K562 (cell line): ENCODE results near the gene HOXD13. TPM values are rescaled to one million over a fixed set of nuclear protein-coding genes. Genes with fewer than 3 reads are reported as not detected.

Experiments used
- ATAC-seq: fragments of 200-7000 bp; cut with Tn5 transposase; 3 replicates; pipeline ENCODE4 v1.9.1; 2020; ENCODE audit warnings: moderate library complexity
- BruUV-seq: library from RNA; stranded (reverse); fragments of 400-500 nt; replicated peaks from 2 replicates; lab custom pipeline; 2021; lab: Mats Ljungman, UMichigan
- CTCF ChIA-PET: fragments of 300-600 bp; formaldehyde crosslinking; extraction: SDS; loops from one replicate; lab custom pipeline; 2021; ENCODE audit warnings: low intra/inter-chr PET ratio; lab: Yijun Ruan, JAX
- POLR2A ChIA-PET: fragments of 300-600, 350-650 bp; sonication (Branson Sonifier 250); formaldehyde crosslinking; extraction: SDS; loops from one replicate; lab custom pipeline; 2021; ENCODE audit warnings: antibody characterized with exemption, inconsistent platforms; lab: Yijun Ruan, JAX
- DNase-seq, 4 experiments: peaks; one replicate each; pipeline versions ENCODE4 v3.0.0 to v3.0.0-alpha.2; 2011 to 2018; ENCODE audit warnings: low spot score in 3 of 4, mixed read lengths in 3 of 4; ENCODE audit errors: extremely low read depth in 1 of 4
- FAIRE-seq: peaks from 2 replicates; lab custom pipeline; 2011; peaks lifted over from hg19 to GRCh38; lab: Jason Lieb, UNC
- H2AFZ ChIP-seq: 2 replicates; pipeline ENCODE4 v1.6.0; 2011; ENCODE audit warnings: low read depth, low read length, control low read depth, inconsistent platforms
- H3K27ac ChIP-seq: fragments of 200-600 bp; 3 replicates; pipeline ENCODE4 v1.8.0; 2011; ENCODE audit warnings: low read depth, mild to moderate bottlenecking, control low read depth, inconsistent platforms, low read length, moderate library complexity, mixed read lengths; ENCODE audit errors: extremely low read depth
- H3K27me3 ChIP-seq, 2 experiments: fragments of 300-600 bp in 1 of 2; 2 replicates in 1 of 2; 3 replicates in 1 of 2; pipeline versions ENCODE4 v1.6.0 to v1.8.0; 2011; ENCODE audit warnings: inconsistent platforms in 2 of 2, low read length in 2 of 2, mild to moderate bottlenecking in 1 of 2, mixed read lengths in 1 of 2, moderate library complexity in 1 of 2; ENCODE audit not compliant: control insufficient read depth in 2 of 2, insufficient read depth in 2 of 2
- H3K36me3 ChIP-seq: fragments of 300-600 bp; 3 replicates; pipeline ENCODE4 v1.8.0; 2011; ENCODE audit warnings: mild to moderate bottlenecking, low read length, inconsistent platforms; ENCODE audit not compliant: control insufficient read depth, insufficient read depth
- H3K4me1 ChIP-seq, 2 experiments: fragments of 200-600 bp in 1 of 2; replicated peaks in 1 of 2; 2 replicates in 1 of 2; 3 replicates in 1 of 2; pipeline versions ENCODE4 v1.5.1 to v1.8.0; 2011; ENCODE audit warnings: inconsistent platforms in 2 of 2, low read length in 2 of 2, mild to moderate bottlenecking in 1 of 2, mixed read lengths in 1 of 2, moderate library complexity in 1 of 2; ENCODE audit not compliant: control insufficient read depth in 2 of 2, insufficient read depth in 2 of 2
- H3K4me2 ChIP-seq: 2 replicates; pipeline ENCODE4 v1.6.1; 2011; ENCODE audit warnings: low read length, control low read depth, inconsistent platforms, mixed read lengths; ENCODE audit not compliant: insufficient read depth
- H3K4me3 ChIP-seq: fragments of 200-600 bp; sonication (generic), shearing (Covaris generic); 2 replicates; pipeline ENCODE4 v1.5.1; 2016; ENCODE audit warnings: control low read depth, inconsistent platforms
- H3K79me2 ChIP-seq: fragments of 200-600 bp; 3 replicates; pipeline ENCODE4 v1.8.0; 2011; ENCODE audit warnings: low read length, inconsistent platforms; ENCODE audit not compliant: control insufficient read depth, insufficient read depth
- H3K9ac ChIP-seq, 2 experiments: 2 replicates each; pipeline versions ENCODE4 v1.6.0 to v1.6.1; 2011; ENCODE audit warnings: low read depth in 2 of 2, low read length in 2 of 2, control low read depth in 1 of 2, inconsistent platforms in 1 of 2, mild to moderate bottlenecking in 1 of 2, mixed read lengths in 1 of 2; ENCODE audit not compliant: insufficient read depth in 1 of 2
- H3K9me1 ChIP-seq: one replicate; pipeline ENCODE4 v1.6.0; 2011; ENCODE audit warnings: inconsistent platforms, mild to moderate bottlenecking, low read length, moderate library complexity; ENCODE audit not compliant: control insufficient read depth, insufficient read depth
- H3K9me3 ChIP-seq: replicated peaks from 2 replicates; pipeline ENCODE4 v1.5.1; 2011; ENCODE audit warnings: low read depth, low read length, inconsistent platforms; ENCODE audit not compliant: control insufficient read depth, insufficient read depth
- H4K20me1 ChIP-seq: replicated peaks from 2 replicates; pipeline ENCODE4 v1.6.1; 2011; ENCODE audit warnings: low read length, inconsistent platforms, mixed read lengths; ENCODE audit not compliant: control insufficient read depth, insufficient read depth
- ADNP ChIP-seq: fragments of 200-800 bp; sonication (Bioruptor generic); IDR thresholded peaks from 2 replicates; pipeline ENCODE4 v1.6.1; 2016; ENCODE audit warnings: missing genetic modification characterization, missing compliant biosample characterization
- CCAR2 ChIP-seq: fragments of 200-400 bp; formaldehyde crosslinking; IDR thresholded peaks from 2 replicates; pipeline ENCODE4 v1.6.1; 2017; ENCODE audit warnings: mild to moderate bottlenecking, low read depth, low read length
- KLF16 ChIP-seq: IDR thresholded peaks from 2 replicates; pipeline ENCODE4 v1.6.1; 2016; ENCODE audit warnings: antibody characterized with exemption
- NEUROD1 ChIP-seq: fragments of 150-350 bp; IDR thresholded peaks from 2 replicates; pipeline ENCODE4 v1.6.1; 2014; ENCODE audit warnings: borderline replicate concordance, low read length, low read depth; ENCODE audit not compliant: partially characterized antibody
- SLC30A9 ChIP-seq: fragments of 250-450 bp; sonication (Bioruptor Pico); IDR thresholded peaks from 2 replicates; pipeline ENCODE4 v1.8.0; 2022; ENCODE audit warnings: mild to moderate bottlenecking, moderate library complexity
- SMARCA4 ChIP-seq: fragments of 450-650 bp; IDR thresholded peaks from 2 replicates; pipeline ENCODE4 v1.6.1; 2016
- U2AF2 ChIP-seq: fragments of 200-400 bp; formaldehyde crosslinking; optimal IDR thresholded peaks from 2 replicates; pipeline ENCODE3; 2017; ENCODE audit warnings: low read depth, mild to moderate bottlenecking, low read length
- ZKSCAN8 ChIP-seq: fragments of 200-800 bp; sonication (Bioruptor generic); IDR thresholded peaks from 2 replicates; pipeline ENCODE4 v1.6.1; 2016; ENCODE audit warnings: missing genetic modification characterization, missing compliant biosample characterization
- ZNF785 ChIP-seq: fragments of 250-450 bp; sonication (Bioruptor Pico); IDR thresholded peaks from 2 replicates; pipeline ENCODE4 v1.4.0; 2020; ENCODE audit warnings: mild to moderate bottlenecking
- WGBS: fragments of 100-300 bp; shearing (Covaris generic); methylation state at CpG from one replicate; pipeline ENCODE4 v1.1.6; 2016; ENCODE audit warnings: low coverage, mixed read lengths; ENCODE audit not compliant: insufficient coverage; ENCODE audit errors: missing lambda C conversion rate; 5-methylcytosine and 5-hydroxymethylcytosine counted together
- in situ Hi-C: fragments of 300-500 bp; cut with MboI; formaldehyde crosslinking; loops from 4 replicates; pipeline ENCODE4 v1.15.0; 2018; ENCODE audit warnings: inconsistent platforms, mixed read lengths
- intact Hi-C: fragments of 100-400 bp; cut with micrococcal nuclease; formaldehyde crosslinking; loops from 2 replicates; pipeline ENCODE4 v1.14.2; 2022
- polyA plus RNA-seq, 8 experiments: library from polyadenylated mRNA; depleted of rRNA in 4 of 8; stranded (reverse) in 5 of 8; unstranded in 3 of 8; fragments of >200 nt; fragmentation: Nextera tagmentation in 2 of 8; fragmentation: Illumina TruSeq in 1 of 8; extraction: Ambion mirVana in 2 of 8; extraction: Trizol in 1 of 8; gene quantifications; 2 replicates each; pipeline versions ENCODE4 v1.2.1 to v1.2.3, GENCODE V29; 2011 to 2014; ENCODE audit warnings: inconsistent platforms in 1 of 8, missing spikeins in 1 of 8
- total RNA-seq, 7 experiments: library from RNA; depleted of rRNA in 6 of 7; stranded (reverse); fragments of >200 nt in 6 of 7; fragmentation: Illumina TruSeq in 2 of 7; extraction: Trizol in 2 of 7; gene quantifications; 2 replicates each; pipeline versions ENCODE4 v1.2.1 to v1.2.3, GENCODE V29; 2011 to 2021; ENCODE audit warnings: low replicate concordance in 1 of 7
- TF ChIP-seq, protein P1 (sequence below): sonication (generic); formaldehyde crosslinking; IDR thresholded peaks from 2 replicates; pipeline ENCODE4 v1.5.0; 2020; ENCODE audit warnings: missing genetic modification reagents
- TF ChIP-seq, protein P2 (sequence below): fragments of 450-650 bp; IDR thresholded peaks from one replicate; pipeline ENCODE4 v1.6.1; 2018; ENCODE audit warnings: mild to moderate bottlenecking, moderate library complexity; ENCODE audit not compliant: partially characterized antibody
- TF ChIP-seq, protein P3 (sequence below): fragments of 450-650 bp; IDR thresholded peaks from 2 replicates; pipeline ENCODE4 v1.6.1; 2016; ENCODE audit warnings: borderline replicate concordance

Gene HOXD13
- total and polyA plus RNA-seq, 9 of the 15 experiments (the other 6 are each of a cell fraction or from before 2014, with no cell fraction given) = 0.03 to 0.04 TPM; not detected in 7

DNA sequence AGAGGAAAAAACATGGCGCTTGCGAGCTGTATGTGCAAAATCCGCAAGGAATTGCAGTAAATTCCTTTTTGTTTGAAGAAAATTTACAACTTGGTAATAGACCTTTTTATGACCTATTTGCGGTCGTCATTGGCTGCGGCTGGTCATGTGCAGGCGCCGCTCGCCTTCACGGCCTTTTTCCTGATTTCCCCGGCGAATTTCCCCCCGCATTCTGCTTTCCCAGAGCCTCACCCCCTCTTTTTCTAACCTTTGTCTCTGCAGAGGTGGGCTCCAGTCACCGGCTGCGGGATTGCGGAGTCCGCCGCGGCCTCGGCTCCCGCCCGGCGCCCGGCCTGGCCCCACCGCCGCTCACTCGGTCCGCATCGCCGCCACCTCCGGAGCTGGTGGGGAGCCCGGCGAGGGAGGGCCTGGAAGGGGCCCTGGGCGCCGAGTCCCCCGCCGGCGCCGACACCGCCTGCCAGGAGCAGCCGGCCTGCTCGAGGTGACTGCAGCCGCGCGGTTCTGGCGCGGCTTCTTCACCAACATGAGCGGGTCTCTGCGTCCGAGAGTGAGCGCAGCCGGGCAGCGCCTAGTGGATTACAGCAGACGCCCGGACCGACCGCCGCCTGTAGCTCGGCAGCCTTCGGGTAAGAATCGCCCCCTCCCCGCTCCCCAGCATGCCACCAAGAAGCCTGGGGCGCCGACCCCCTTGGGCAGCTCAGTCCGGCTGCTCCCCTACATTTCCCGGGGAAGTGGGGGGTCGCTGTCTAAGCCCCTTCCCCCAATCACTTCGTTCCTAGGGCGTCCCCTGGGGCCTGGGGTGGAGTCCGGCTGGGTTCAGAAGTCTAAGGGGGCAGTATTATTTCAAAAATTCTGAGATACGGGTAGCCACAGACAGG, 44.1 kb downstream of the HOXD13 start (continued):
- TF ChIP-seq ADNP (tag) = no peak
- TF ChIP-seq ZNF785 (CRISPR knock-in tag) = no peak
- TF ChIP-seq, protein P1, sequence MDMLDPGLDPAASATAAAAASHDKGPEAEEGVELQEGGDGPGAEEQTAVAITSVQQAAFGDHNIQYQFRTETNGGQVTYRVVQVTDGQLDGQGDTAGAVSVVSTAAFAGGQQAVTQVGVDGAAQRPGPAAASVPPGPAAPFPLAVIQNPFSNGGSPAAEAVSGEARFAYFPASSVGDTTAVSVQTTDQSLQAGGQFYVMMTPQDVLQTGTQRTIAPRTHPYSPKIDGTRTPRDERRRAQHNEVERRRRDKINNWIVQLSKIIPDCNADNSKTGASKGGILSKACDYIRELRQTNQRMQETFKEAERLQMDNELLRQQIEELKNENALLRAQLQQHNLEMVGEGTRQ = peak; percentile 66

DNA sequence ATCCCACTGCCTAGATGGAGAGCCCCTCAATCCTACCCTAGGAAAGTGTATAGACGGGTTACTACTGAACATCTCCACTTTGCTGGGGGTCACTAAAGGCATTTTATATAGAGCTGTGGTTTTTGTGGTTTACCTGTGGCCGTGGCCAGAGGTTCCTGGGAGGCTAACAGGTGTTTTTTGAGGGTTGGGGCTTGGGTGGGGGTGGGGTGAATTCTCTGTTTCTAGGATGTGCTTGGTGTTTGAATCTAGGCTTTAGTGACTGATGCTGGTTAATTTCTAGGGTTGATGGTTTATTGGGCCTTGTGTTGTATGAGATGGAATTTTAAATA, 44.7 kb downstream of the HOXD13 start:
- DNase-seq (no peak), FAIRE-seq (no peak), ATAC-seq (no peak)
- peaks cover 0 to 15% of the 10 kb centered on the region in 2 experiments; a peak in 2 of 5 replicates for H3K4me1 ChIP-seq
- H3K27me3 ChIP-seq = peaks cover 36 to 63% of the 10 kb centered on the region in 2 experiments; a peak in 4 of 5 replicates
- H3K9me3 ChIP-seq = no peaks in the 10 kb centered on the region; the same call in 1 of the 2 replicates
- CTCF ChIA-PET = interaction anchor here (1.2 kb wide), 1 partner anchor 417 kb away, joined by 3 read pairs; no protein-coding TSS in a partner anchor
- no peak overlapping the region for H3K27ac ChIP-seq
- no peaks in the 10 kb centered on the region for H3K79me2 ChIP-seq
- no peak overlapping the region for H2AFZ ChIP-seq
- H3K9ac ChIP-seq = no peak overlapping the region
- POLR2A ChIA-PET = no interaction called here
- no peak overlapping the region for H3K4me2 ChIP-seq
- no peak overlapping the region for H3K4me3 ChIP-seq
- H4K20me1 ChIP-seq = no peaks in the 10 kb centered on the region
- BruUV-seq = no TSS peak
- TF ChIP-seq KLF16 (no peak), SLC30A9 (CRISPR knock-in tag) (no peak), ZKSCAN8 (CRISPR knock-in tag) (no peak), CCAR2 (no peak), SMARCA4 (no peak), NEUROD1 (no peak), U2AF2 (no peak)
- TF ChIP-seq, protein P2, sequence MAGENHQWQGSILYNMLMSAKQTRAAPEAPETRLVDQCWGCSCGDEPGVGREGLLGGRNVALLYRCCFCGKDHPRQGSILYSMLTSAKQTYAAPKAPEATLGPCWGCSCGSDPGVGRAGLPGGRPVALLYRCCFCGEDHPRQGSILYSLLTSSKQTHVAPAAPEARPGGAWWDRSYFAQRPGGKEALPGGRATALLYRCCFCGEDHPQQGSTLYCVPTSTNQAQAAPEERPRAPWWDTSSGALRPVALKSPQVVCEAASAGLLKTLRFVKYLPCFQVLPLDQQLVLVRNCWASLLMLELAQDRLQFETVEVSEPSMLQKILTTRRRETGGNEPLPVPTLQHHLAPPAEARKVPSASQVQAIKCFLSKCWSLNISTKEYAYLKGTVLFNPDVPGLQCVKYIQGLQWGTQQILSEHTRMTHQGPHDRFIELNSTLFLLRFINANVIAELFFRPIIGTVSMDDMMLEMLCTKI = no peak
- TF ChIP-seq, protein P3, sequence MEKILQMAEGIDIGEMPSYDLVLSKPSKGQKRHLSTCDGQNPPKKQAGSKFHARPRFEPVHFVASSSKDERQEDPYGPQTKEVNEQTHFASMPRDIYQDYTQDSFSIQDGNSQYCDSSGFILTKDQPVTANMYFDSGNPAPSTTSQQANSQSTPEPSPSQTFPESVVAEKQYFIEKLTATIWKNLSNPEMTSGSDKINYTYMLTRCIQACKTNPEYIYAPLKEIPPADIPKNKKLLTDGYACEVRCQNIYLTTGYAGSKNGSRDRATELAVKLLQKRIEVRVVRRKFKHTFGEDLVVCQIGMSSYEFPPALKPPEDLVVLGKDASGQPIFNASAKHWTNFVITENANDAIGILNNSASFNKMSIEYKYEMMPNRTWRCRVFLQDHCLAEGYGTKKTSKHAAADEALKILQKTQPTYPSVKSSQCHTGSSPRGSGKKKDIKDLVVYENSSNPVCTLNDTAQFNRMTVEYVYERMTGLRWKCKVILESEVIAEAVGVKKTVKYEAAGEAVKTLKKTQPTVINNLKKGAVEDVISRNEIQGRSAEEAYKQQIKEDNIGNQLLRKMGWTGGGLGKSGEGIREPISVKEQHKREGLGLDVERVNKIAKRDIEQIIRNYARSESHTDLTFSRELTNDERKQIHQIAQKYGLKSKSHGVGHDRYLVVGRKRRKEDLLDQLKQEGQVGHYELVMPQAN = no peak
- in situ Hi-C loops (loop anchor here (25.0 kb wide), 2 partner anchors 675 to 1625 kb away; no protein-coding TSS in a partner anchor), intact Hi-C loops (no loop called here)
- no peaks in the 10 kb centered on the region for H3K9me1 ChIP-seq
- H3K36me3 ChIP-seq = no peaks in the 10 kb centered on the region
- WGBS = 3% methylated on average over 2 of the region's 2 CpGs
